ENCODE data around the gene GDF10. TPM values are rescaled to one million over a fixed set of nuclear protein-coding genes. Genes with fewer than 3 reads are reported as not detected.

The GDF10 gene
- total and polyA plus RNA-seq, 3 donors from 2014 or later = 17.7 to 47.3 (median 34.4) TPM

GRCh38 chr10:47260505-47261111, 39.4 kb upstream of the GDF10 start:
- H3K36me3 ChIP-seq (ENCODE audit: low read depth, missing control alignments) = no peaks in the 10 kb centered on the region
- intact Hi-C loops (cut with DNase I; ENCODE audit: low total_unique reads) = no loop called here
- H3K9me3 ChIP-seq = no peaks in the 10 kb centered on the region
- no peak overlapping the region for H3K4me3 ChIP-seq
- no peaks in the 10 kb centered on the region for H3K4me1 ChIP-seq
- TF ChIP-seq CTCF (IDR thresholded peaks at IDR 0.05) (no peak), POLR2A (IDR thresholded peaks at IDR 0.05) (no peak)
- H3K27ac ChIP-seq = no peak overlapping the region
- peak; percentile 48 for DNase-seq
- H3K27me3 ChIP-seq = no peaks in the 10 kb centered on the region
- WGBS, 2 donors = 66 to 69% methylated on average over 9 of the region's 9 CpGs

- no peak for DNase-seq
- intact Hi-C loops (cut with DNase I; ENCODE audit: low total_unique reads) = no loop called here
- no peak overlapping the region for H3K4me3 ChIP-seq
- TF ChIP-seq POLR2A (IDR thresholded peaks at IDR 0.05) (no peak), CTCF (IDR thresholded peaks at IDR 0.05) (no peak)
- H3K36me3 ChIP-seq (ENCODE audit: low read depth, missing control alignments) = no peaks in the 10 kb centered on the region
- no peak overlapping the region for H3K27ac ChIP-seq
- no peaks in the 10 kb centered on the region for H3K9me3 ChIP-seq
- 100% methylated on average over 1 of the region's 1 CpG for WGBS, 2 donors
- H3K27me3 ChIP-seq = no peaks in the 10 kb centered on the region
- H3K4me1 ChIP-seq = no peaks in the 10 kb centered on the region
Measured at GRCh38 chr10:47261121-47261520, 38.9 kb upstream of the GDF10 start.

GRCh38 chr10:47261556-47261955, 38.4 kb upstream of the GDF10 start:
- intact Hi-C loops (cut with DNase I; ENCODE audit: low total_unique reads) = no loop called here
- Histone ChIP-seq H3K36me3 (ENCODE audit: low read depth, missing control alignments) (no peaks in the 10 kb centered on the region), H3K4me3 (no peak overlapping the region), H3K27ac (no peak overlapping the region), H3K9me3 (no peaks in the 10 kb centered on the region), H3K4me1 (no peaks in the 10 kb centered on the region), H3K27me3 (no peaks in the 10 kb centered on the region)
- DNase-seq = no peak
- 90 to 93% methylated on average over 5 of the region's 5 CpGs for WGBS, 2 donors
- TF ChIP-seq CTCF (IDR thresholded peaks at IDR 0.05) (no peak), POLR2A (IDR thresholded peaks at IDR 0.05) (no peak)

DNA sequence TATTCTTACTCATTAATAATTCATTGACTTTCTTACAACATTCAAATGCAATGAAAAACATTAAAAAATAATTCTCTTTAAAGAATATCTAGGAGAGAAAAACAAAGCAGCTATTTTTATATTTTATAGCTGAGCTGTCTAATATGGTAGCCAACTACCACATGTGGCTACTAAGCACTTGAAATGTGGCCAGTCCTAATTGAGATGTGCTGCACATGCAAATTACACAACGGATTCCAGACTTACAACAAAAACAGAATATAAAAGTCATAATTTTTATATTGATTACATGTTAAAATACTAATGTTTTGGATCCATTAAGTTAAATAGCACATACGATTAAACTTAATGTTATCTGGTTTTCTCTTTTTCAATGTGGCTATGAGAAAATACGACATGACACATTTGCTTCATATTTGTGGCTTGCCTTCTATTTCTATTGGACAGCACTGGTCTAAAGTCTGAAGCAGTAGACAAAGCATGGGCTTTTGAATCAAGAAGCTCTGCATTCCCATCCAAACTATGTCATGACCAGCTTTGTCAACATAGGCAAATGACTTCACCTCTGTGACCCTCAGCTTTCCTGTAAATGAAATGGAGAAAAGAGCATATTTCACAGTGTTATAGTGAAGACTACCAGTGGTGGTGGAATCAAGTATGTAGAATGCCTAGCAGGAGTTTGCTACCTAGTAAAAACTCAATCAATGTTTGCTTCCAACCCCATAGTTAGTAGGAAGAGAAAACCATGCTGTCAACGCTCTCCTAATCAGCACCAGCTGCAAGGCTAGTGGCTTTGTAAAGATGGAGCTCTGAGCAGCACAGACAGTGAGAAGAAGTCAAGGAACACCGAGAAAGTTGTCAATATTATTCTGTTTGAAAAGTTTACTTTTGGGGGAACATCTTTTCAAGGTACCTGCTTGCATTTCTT, 37.1 kb upstream of the GDF10 start:
- H3K27me3 ChIP-seq = no peaks in the 10 kb centered on the region
- H3K4me1 ChIP-seq = no peaks in the 10 kb centered on the region
- no peak overlapping the region for H3K27ac ChIP-seq
- TF ChIP-seq POLR2A (IDR thresholded peaks at IDR 0.05) = no peak
- TF ChIP-seq CTCF (IDR thresholded peaks at IDR 0.05) = no peak
- no peaks in the 10 kb centered on the region for H3K36me3 ChIP-seq (ENCODE audit: low read depth, missing control alignments)
- intact Hi-C loops (cut with DNase I; ENCODE audit: low total_unique reads) = no loop called here
- WGBS, 2 donors = 86 to 87% methylated on average over 5 of the region's 5 CpGs
- H3K9me3 ChIP-seq = no peaks in the 10 kb centered on the region
- DNase-seq = no peak
- no peak overlapping the region for H3K4me3 ChIP-seq

Measured in testis (tissue), 3 donors.